ENCODE measurements around the gene PRAMEF1. TPM values are rescaled to one million over a fixed set of nuclear protein-coding genes. Genes with fewer than 3 reads are reported as not detected.

Gene PRAMEF1
- total RNA-seq, 4 donors from 2014 or later: not detected

- WGBS, 2 donors: 78 to 82% methylated on average over 4 of the region's 4 CpGs
These were observed 36.5 kb upstream of the PRAMEF1 start for GRCh38 chr1:12754738-12755137.

DNA sequence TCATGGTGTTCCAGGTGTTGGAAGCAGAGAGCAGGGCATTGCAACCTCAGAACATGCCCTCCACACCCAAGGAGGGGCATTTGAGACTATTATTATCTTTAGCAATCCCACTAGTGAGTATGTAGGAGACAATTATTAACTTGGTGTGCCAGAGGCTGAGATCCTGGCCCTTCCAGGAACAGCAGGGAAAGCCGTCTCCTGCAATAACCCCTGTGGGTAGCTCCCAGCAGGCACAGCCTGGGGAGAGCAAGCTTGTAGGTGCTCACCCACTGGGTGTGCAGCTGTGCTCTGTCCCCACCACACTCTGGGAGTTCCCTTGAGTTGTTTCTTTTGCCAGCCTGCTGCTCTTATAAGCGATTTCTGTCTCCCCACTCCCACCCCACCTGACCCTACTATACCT is 34.9 kb upstream of the PRAMEF1 start:
- Histone ChIP-seq H3K27ac (no peak overlapping the region), H3K4me3 (no peak overlapping the region), H3K27me3 (peaks cover 0 to 39% (median 0%) of the 10 kb centered on the region in 4 donors), H3K36me3 (no peaks in the 10 kb centered on the region), H3K4me1 (no peaks in the 10 kb centered on the region), H3K9me3 (no peaks in the 10 kb centered on the region)
- no peak for TF ChIP-seq CTCF (IDR thresholded peaks at IDR 0.05)
- TF ChIP-seq POLR2A (IDR thresholded peaks at IDR 0.05): no peak
- intact Hi-C loops (cut with DNase I): no loop called here
- DNase-seq: no peak
- WGBS, 2 donors: 44 to 50% methylated on average over 1 of the region's 2 CpGs

More at GRCh38 chr1:12754738-12755137, 36.5 kb upstream of the PRAMEF1 start:
- peaks cover 0 to 36% (median 0%) of the 10 kb centered on the region in 4 donors for H3K27me3 ChIP-seq
- no peak overlapping the region for H3K4me3 ChIP-seq
- no peaks in the 10 kb centered on the region for H3K36me3 ChIP-seq
- H3K9me3 ChIP-seq: peaks cover 0 to under 1% (median 0%) of the 10 kb centered on the region in 3 donors
- DNase-seq: no peak
- H3K4me1 ChIP-seq: no peaks in the 10 kb centered on the region
- no peak for TF ChIP-seq POLR2A (IDR thresholded peaks at IDR 0.05)
- TF ChIP-seq CTCF (IDR thresholded peaks at IDR 0.05): no peak
- intact Hi-C loops (cut with DNase I): no loop called here
- H3K27ac ChIP-seq: no peak overlapping the region

- WGBS, 2 donors: 49 to 68% methylated on average over 3 to 4 of the region's 6 CpGs
- DNase-seq: no peak
- Histone ChIP-seq H3K27ac (no peak overlapping the region), H3K4me3 (no peak overlapping the region), H3K27me3 (peaks cover 0 to 40% (median 0%) of the 10 kb centered on the region in 4 donors), H3K9me3 (no peaks in the 10 kb centered on the region), H3K4me1 (no peaks in the 10 kb centered on the region), H3K36me3 (no peaks in the 10 kb centered on the region)
- no peak for TF ChIP-seq POLR2A (IDR thresholded peaks at IDR 0.05)
- TF ChIP-seq CTCF (IDR thresholded peaks at IDR 0.05): no peak
- intact Hi-C loops (cut with DNase I): no loop called here
These were observed 34.3 kb upstream of the PRAMEF1 start for GRCh38 chr1:12756768-12757413.

DNA sequence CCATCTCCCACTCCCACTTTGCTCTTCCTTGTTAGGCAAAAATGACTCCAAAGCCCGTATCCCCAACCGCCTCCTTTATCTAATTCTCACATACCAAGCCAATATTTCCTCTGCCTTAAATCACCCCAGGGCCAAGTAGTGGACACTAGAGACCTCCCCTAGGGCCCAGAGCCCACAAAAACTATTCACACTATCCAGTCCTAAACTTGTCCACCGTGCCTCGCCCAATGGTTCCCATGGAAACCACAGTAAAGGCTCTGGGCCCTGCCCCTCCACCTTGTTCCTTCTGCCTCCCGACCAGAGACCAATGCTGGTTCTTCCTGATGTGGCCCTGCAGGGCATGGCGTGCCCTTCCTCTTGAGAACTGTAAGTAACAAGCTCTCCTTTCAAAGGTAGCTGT is 33.4 kb upstream of the PRAMEF1 start:
- TF ChIP-seq CTCF (IDR thresholded peaks at IDR 0.05): no peak
- Histone ChIP-seq H3K36me3 (no peaks in the 10 kb centered on the region), H3K27me3 (peaks cover 0 to 40% (median 0%) of the 10 kb centered on the region in 4 donors), H3K4me3 (no peak overlapping the region), H3K27ac (no peak overlapping the region), H3K4me1 (no peaks in the 10 kb centered on the region), H3K9me3 (no peaks in the 10 kb centered on the region)
- WGBS, 2 donors: 59 to 67% methylated on average over 5 to 6 of the region's 6 CpGs
- intact Hi-C loops (cut with DNase I): no loop called here
- DNase-seq: no peak

DNA sequence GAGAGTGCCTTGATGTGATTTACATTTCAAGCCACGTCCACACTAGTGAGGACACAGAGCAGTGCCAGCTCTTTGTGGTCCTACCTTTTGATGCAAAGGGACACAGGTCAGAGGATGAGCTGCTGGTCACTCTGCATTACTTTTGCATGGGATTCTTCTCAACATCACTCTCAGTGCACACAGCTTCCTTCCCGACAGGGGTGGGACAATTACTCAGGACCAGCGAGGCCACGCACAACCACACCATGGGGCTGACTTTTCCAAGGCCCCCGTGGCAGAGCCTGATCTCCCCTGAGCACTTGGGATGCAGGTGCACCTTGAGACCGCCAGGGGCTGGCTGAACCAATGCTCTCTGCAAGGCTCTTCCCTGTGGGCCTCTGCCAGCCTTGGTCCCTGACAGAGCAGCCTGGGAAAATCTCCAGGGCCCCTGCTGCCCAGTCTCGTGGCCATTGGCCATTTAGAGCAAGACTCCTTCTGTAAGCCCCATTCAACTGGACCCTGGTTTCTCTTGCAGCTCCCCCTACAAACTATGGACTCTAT is 30.9 kb upstream of the PRAMEF1 start:
- Histone ChIP-seq H3K27me3 (peaks cover 0 to 40% (median 0%) of the 10 kb centered on the region in 4 donors), H3K36me3 (no peaks in the 10 kb centered on the region), H3K9me3 (no peaks in the 10 kb centered on the region), H3K4me1 (no peaks in the 10 kb centered on the region), H3K27ac (no peak overlapping the region), H3K4me3 (no peak overlapping the region)
- intact Hi-C loops (cut with DNase I): no loop called here
- WGBS, 2 donors: 41 to 86% methylated on average over 1 to 4 of the region's 7 CpGs
- peak in 1 of 6 experiments; percentile 8 for TF ChIP-seq CTCF (IDR thresholded peaks at IDR 0.05)
- TF ChIP-seq POLR2A (IDR thresholded peaks at IDR 0.05): no peak
- DNase-seq: no peak

Measured in esophagus squamous epithelium (tissue), 5 donors.